Stimulated activated CD4-positive, alpha-beta T cell treated with anti-CD3 and anti-CD28 coated beads, TNF-alpha, amount 100 ng/mL, for 48 hours (primary cell): ENCODE results near the gene PSENEN.
A peak's percentile ranks its signal among the peaks of the same experiment; 100 is the strongest.

Experiments used
- DNase-seq, 3 donors: peaks; one replicate each; pipeline ENCODE4 v3.0.0-alpha.2; 2020; ENCODE audit warnings: low read depth in 3 of 3

The PSENEN gene, protein sequence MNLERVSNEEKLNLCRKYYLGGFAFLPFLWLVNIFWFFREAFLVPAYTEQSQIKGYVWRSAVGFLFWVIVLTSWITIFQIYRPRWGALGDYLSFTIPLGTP

GRCh38 chr19:35745328-35746086 lies at the start of gene PSENEN, which contains the start of gene U2AF1L4:
Gene PSENEN (plus strand): TSS chr19:35745651. CDS start chr19:35745931, 280 bp downstream.
Gene U2AF1L4 (minus strand): TSS chr19:35745418. CDS start chr19:35745391, 27 bp downstream.
- DNase-seq, result peak; percentile 86 to 94 (median 91)

- DNase-seq, result no peak
These were observed 49.5 kb upstream of the PSENEN start for GRCh38 chr19:35695895-35696422.

DNA sequence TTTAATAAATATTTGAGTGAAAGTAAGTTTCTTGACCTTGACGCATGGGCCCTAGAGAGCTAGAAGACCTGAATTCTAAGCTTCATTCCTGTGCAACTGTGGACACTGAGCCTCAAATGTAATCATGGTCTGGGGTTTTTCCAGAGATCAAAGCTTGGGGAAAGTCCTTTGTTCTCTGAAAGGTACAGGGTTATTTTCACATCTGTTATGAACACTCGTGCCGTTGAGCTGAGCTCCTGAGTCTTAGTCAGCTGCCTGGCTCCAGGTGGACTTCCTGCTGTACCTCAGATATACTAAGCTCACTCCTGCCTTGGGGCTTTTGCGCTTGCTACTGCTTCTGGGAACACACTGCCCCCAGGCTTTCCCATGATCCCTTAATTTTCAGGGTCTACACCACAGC lies 48.6 kb upstream of the PSENEN start:
- DNase-seq, result no peak

DNA sequence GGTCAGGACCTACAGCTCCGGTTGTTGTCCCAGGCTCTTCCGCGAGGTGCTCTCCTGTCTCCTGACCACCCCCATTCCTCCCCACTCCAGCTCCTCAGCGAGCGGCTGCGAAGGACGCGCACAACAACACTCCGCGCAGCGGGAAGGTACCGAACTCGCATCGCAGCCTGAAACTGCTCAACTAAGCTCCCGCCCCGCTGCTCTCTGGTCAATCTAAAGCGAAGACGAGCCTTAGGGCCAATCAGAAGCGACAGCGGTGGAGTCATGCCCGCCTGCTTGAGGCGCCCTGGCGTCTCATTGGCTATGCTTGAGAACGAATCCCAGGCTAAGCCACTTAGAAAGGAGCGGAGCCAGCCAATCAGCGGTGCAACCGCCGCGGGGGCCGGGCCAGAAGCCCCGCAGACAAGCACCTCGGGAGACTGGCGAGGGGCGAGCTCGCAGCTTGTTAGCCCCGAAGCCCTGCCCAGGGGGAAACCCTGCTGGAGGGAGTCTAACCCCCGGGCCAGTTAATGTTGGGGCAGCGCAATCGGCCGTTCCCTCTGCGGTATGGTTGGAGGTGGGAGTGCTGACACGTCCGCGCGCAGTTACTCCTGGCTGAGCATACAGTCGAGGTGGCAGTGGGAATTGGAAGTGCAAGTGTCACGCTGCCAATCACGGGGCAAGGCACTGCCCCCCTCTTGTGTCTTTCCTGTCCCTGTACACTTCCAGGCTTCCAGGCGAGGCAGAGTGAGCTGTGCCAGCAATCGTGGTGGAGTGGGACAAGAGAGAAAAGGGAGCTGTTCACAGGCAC lies 43.0 kb upstream of the PSENEN start:
- peak; percentile 83 to 93 (median 89) for DNase-seq

DNA sequence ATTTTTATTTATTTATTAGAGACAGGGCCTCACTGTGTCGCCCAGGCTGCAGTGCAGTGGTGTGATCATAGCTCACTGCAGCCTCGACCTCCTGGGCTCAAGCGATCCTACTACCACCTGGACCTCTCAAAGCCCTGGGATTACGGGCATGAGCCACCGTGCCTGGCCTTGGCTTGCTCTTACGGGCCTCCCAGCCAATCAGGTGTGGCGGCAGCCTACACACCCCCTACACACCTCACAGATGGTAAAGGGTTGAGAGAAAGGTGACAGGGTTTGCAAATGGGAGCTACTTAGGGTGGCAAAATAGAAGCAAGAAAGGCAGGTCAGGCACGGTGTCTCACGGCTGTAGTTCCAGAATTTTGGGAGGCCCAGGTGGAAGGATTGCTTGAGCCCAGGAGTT lies 42.1 kb upstream of the PSENEN start:
- DNase-seq, result no peak

DNA sequence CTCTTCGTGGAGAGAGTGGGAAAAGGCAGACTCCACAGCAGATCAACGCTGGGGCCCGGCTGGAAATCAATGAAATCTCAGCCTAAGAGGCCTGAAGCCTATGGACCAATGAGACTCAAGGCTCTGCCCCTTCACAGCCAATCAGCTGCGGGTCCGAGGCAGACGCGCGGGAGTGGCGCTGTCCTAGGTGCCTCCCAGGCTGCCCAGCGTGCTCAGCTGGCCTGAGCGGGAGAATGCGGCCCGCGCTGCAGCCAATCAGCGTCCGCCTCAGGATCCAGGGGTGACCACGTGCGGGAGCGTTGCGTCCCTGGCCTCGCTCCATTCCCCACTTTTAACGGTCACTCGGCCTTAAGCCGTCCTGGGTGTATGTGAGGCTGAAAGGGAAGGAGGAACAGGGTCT lies 41.2 kb upstream of the PSENEN start, which contains the start of gene ZBTB32:
ZBTB32 (plus strand) TSS at position 341 of the 400 bp plus-strand sequence. CDS start 10,069 bp downstream, outside the sequence.
- DNase-seq, result no peak

DNA sequence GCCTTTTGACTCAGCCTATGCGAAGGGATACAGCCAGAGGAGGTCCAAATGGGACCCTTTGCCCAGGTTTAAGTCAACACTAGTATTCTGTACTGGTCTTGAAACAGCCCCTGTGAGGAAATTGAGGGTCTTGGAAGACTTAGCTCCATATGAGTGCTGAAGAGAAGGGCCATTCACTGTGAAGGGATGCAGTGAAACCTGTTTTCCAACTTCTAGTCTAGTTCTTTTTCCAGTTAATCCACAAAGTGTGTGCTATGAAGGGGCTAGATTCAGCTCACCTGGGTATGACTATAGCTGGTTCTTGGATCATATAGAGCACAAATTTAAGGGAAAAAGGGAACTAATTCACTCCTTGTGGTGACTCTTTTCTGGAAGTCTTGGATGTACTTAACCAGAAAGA lies 37.1 kb upstream of the PSENEN start:
- DNase-seq, result no peak

DNA sequence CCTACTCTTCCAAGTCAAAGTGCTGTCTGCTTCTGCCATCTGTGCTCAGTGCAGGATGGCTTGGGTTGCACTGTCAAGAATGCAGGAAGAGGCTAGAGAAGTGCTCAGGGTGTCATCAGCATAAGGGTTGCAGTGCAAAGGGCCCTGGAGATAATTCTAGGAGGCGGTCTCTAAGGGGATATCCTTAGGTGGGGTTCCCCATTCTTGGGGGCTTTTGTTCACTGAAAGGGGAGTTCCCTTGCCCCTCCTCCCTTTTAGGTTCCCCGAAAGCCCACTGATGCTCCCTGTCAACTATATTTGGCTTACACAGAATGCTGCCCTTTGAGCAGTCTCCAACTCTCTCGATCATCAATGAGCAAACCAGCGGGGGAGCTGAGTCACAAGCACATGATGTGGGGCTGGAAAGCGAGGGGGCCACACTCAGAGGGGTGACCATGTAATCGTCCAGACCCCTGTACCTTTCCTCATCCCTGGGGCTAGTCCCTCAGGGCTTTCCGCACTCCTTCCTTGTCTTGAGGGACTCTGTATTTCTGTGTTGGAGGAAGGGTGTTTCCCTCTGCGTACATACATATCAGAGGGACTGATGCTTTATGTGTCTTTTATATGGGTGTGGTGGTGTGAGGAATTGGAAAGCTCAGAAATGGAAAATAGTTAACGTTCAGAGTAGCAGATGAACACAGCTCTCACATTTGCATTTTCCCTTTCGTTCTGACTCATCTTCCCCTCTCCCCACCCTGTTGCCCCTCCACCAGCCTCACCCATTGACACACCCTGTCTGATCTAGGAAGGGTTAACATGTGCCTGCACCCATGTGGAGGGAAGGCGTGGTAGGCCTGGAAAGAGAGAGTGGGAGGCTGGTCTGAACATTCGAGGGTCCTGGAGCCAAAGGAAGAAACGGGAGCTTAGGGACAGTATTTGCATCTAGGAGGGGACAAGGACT lies 34.4 kb upstream of the PSENEN start:
- DNase-seq, result peak in 2 of 3 donors; percentile 62 to 69

GRCh38 chr19:35712567-35713505 lies 32.6 kb upstream of the PSENEN start:
- DNase-seq, result peak in 2 of 3 donors; percentile 81 to 82

GRCh38 chr19:35713506-35713850 lies 32.0 kb upstream of the PSENEN start:
- no peak for DNase-seq

GRCh38 chr19:35713904-35714495 lies 31.5 kb upstream of the PSENEN start:
- no peak for DNase-seq

GRCh38 chr19:35714601-35715354 lies 30.7 kb upstream of the PSENEN start:
- DNase-seq, result no peak

DNA sequence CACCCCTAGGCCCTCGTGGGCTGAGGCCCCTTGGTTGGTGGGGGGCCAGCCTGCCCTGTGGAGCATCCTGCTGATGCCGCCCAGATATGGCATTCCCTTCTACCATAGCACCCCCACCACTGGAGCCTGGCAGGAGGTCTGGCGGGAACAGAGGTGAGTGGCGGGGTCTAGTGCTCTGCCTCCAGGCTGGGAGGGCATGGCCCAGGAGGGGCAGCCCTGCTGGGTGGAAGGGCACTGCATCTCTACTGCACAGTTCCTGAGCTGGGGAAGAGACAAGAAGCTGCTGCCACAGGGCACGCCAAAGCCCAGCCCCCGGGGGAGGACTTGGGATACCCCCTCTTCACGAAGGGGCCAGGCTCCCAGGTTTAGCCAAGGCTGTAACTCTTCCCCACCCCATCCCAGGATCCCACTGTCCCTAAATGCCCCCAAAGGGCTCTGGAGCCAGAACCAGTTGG lies 30.1 kb upstream of the PSENEN start:
- DNase-seq, result no peak

- no peak for DNase-seq
These were observed 29.3 kb upstream of the PSENEN start for GRCh38 chr19:35715981-35716800.

DNA sequence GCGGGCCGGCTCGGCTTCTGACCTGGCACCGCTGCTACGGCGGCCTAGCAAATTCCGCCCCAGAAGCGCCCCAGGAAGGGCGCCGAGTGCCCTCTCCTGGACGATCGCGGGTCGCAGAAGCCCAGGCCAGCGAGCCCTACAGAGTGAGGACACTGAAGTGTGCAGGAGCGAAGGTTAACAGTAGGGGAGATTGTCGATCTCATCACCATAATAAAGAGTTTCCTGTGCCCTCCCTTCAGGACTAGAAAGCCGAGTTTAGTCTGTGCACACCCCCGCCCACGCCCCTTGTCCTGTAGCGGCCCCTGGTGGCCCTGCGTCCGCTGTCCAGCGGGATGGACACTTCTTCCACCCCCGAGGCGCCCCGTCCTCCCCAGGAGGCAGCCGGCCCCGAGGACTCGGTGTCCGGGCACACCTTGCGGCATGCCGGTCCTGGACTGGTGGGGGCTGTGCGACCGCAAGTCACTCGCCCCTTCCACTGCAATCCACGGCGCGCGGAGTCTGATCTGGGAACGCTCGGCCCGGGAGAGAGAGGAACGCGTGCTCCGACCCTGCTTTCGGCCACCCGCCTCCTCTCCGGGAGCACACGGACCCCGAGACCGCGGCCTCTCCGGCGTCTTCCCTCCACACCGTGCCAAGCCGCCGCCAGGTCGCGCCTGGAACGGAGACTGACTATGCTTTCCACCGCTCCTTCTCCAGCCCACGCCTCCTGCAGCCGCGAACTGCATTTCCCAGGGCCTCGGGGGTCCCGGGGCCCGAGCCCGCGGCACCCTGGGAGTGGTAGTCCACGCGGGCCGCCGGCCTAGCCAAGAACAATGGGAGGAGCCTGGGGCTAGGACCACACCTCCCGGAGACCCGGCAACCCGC lies 28.4 kb upstream of the PSENEN start:
- peak; percentile 90 to 96 (median 91) for DNase-seq

- DNase-seq, result no peak
These were observed 27.6 kb upstream of the PSENEN start, which contains the start of gene KMT2B for GRCh38 chr19:35717665-35718344. Gene KMT2B (plus strand): TSS chr19:35718003. CDS start chr19:35718019, 16 bp downstream.
